Activated naive CD4-positive, alpha-beta T cell treated with anti-CD3 and anti-CD28 coated beads, Interleukin-2, amount 50 U/mL, for 16 hours (primary cell): ENCODE measurements around the gene LCLAT1.

Experiments
- DNase-seq: peaks from one replicate; pipeline ENCODE4 v3.0.0-alpha.2; 2020

LCLAT1 gene

GRCh38 chr2:30424231-30424630 lies 22.8 kb upstream of the LCLAT1 start:
- DNase-seq = no peak

DNA sequence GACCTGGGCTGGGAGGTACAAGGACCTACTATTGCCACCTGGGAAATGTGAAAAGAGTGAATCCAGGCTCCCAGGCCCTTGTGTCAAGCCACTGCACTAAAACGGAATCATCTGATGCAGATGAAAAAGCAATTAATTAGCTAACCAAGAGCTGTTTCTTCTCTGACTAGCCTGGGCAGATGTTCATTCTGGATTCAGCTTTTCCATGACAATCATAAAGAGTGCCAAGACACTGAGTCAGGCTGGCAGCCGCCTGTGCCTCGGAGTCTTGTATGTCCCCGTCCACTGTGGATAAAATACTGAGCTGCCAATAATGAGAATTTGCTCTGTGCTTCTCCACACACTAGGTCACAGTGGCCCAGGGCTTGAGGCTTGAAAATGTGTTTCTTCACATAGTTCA lies 21.7 kb upstream of the LCLAT1 start:
- no peak for DNase-seq

DNA sequence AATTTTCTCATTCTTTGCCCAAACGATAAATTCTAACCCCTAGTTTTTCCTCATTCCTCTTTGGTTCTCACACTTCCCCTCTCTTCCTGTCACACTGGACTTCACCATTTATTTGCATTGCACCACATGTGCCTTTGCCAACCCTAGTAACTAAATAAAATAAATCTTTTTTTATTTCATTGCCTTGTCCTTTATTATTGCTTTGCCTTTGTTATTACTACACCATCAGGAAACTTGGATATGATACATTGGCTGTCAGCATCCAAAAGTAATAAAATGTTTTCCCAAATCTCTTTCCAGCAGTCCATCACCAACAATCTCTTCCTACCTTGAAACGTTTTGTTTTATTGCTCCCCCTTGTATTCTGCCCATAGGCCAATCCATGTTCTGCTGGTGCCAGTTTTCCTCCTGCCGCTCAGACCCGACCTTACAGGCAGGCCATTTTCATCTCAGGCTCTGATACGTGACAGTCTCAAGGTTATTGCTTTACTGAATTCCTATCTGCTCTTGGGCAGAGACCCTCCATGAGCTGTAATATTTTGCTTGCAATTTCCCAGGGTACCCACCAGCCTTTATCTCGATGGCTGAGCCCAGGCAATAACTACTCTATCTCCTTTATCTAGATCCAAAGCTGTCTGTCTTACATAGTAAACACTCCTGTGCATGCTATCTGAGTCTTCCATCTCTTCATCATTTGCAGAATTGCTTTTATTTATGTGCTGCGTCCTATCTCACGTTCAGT lies 19.3 kb upstream of the LCLAT1 start:
- DNase-seq = no peak

- DNase-seq = no peak
Observed at GRCh38 chr2:30428348-30428662, 18.7 kb upstream of the LCLAT1 start.

- DNase-seq = no peak
Observed at GRCh38 chr2:30428827-30429461, 18.1 kb upstream of the LCLAT1 start.

DNA sequence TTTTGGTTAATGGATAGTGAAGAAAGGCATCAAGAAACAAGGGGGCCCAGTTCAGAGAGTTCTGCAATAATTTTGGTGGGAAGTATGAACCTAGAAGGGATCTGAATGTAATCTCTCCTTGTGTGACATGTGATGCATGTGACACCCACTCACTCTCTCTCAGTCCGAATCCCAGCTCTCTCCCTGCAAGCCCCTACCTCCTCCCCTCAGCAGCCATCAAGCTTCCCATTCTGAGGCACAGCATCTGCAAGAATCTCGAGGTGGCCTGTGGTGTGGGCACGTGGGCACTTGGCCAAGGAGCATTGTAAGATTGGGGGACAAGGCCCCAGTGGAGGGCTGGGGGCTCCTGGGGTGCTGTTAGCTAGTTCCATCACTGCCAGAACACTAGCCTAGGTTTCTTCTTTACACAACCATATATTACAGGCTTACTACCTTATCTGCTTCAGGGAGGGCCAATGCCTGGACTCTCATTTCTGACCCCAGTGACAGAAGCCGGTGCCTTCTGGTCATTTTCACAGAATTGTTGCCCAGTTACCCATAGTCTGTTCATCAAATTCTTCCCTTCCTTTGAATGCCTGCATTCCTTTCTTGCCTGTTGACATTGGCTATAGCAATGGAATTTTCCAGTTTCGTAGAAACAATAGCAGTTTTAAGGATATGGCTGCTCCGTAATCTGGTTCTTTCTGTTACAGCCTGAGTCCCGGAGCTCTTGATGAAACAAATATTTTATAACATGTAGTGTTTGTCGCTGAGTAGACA lies 13.3 kb upstream of the LCLAT1 start:
- DNase-seq = no peak

DNA sequence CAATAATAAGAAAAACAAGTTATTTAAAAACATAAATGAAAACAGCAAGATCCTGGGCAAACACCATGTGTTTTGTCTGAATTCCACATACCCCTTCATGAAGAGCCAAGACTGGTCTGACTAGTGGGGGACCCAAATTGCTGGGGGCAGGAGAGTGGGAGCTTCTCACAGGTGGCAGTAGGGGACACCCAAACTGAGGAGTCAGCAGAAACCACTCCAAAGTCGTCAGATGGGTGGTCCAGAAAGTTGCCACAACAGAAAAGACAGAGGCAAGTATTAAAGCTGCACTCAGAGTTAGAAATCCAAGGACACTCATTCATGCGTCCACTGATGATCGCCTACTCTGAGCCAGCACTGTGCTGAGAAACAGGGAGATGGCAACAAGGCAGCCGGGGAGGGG lies 12.3 kb upstream of the LCLAT1 start:
- DNase-seq = no peak

GRCh38 chr2:30436859-30437435 lies 10.1 kb upstream of the LCLAT1 start:
- no peak for DNase-seq

- DNase-seq = no peak
Observed at GRCh38 chr2:30437809-30438548, 9.1 kb upstream of the LCLAT1 start.

- DNase-seq = no peak
Observed at GRCh38 chr2:30439296-30439695, 7.8 kb upstream of the LCLAT1 start.

GRCh38 chr2:30439879-30440278 lies 7.2 kb upstream of the LCLAT1 start:
- no peak for DNase-seq

- no peak for DNase-seq
Observed at GRCh38 chr2:30441023-30441422, 6.0 kb upstream of the LCLAT1 start.

GRCh38 chr2:30443081-30443480 lies 4.0 kb upstream of the LCLAT1 start:
- no peak for DNase-seq

GRCh38 chr2:30444273-30444672 lies 2.8 kb upstream of the LCLAT1 start:
- no peak for DNase-seq

- no peak for DNase-seq
Observed at GRCh38 chr2:30445266-30445821, 1.7 kb upstream of the LCLAT1 start.

DNA sequence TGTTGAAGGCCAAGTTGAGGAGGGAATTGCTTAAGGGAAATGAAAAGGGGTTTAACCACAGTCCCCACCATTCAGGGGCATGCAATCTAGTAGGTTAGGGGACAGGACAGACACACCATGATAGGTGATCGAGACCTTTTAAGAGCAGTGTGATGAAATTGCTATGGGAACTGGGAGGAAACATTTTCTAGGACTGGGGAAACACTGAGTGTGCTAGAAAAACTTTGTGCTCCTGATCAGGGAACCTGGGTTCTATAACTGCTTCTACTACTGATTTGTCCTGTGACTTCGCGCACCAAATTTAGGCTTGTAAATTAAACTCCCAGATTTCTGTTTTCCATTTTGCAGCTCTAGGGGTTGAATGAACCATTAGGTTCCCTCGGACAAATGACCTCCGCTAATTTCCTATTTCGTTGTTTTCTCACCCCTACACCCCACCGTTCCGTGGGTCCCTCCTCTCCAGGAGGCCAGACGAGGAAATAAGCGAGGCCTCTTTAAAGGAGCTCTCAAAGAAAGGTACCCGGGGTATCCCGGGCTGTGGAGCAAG lies 371 bp upstream of the LCLAT1 start:
- no peak for DNase-seq

- no peak for DNase-seq
Observed at GRCh38 chr2:30448308-30448707, 1.3 kb downstream of the LCLAT1 start.

DNA sequence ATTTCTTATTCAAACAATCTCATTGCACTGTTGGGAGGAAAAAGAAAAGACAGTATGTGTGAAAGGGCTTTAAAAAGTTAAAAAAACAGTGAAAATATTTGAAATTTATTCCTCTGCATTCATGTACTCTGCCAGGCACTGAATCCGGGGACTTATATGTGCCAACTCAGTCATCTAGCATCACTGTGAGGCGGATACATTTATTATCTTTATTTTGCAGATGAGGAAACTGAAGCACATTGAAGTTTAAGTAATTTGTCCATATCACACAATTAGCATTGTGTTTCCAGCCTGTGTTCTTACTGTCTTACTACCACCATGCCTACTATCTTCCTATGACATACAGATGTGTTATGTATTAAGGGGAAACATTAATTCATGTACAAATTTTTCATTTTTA lies 1.8 kb downstream of the LCLAT1 start:
- no peak for DNase-seq

- DNase-seq = no peak
Observed at GRCh38 chr2:30450025-30450424, 3.0 kb downstream of the LCLAT1 start.

- DNase-seq = no peak
Observed at GRCh38 chr2:30453498-30453897, 6.5 kb downstream of the LCLAT1 start.

DNA sequence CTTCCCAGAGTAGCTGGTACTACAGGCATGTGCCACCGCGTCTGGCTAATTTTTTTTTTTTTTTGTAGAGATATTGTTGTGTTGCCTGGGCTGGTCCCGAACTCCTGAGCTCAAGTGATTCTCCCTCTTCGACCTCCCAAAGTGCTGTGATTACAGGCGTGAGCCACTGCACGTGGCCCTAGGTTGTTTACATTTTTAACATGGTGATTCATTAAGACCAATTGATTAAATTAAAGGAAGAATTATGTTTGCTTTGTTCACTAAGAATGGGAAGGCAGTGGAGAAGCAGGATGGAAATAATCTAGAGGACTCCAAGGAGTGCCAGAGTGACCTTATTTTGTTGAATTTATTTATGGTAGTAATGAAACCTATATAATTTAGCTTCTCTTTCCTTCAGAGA lies 7.5 kb downstream of the LCLAT1 start:
- DNase-seq = no peak

GRCh38 chr2:30455114-30455738 lies 8.2 kb downstream of the LCLAT1 start:
- DNase-seq = no peak
